GM19463 (cell line): Measurements from ENCODE around the gene OXSR1.

Experiments used
- ATAC-seq: cut with Tn5 transposase; IDR thresholded peaks from one replicate; pipeline ENCODE4 v1.9.1; 2021; ENCODE audit warnings: mild to moderate bottlenecking, moderate library complexity; ENCODE audit not compliant: unreplicated experiment

OXSR1 gene

DNA sequence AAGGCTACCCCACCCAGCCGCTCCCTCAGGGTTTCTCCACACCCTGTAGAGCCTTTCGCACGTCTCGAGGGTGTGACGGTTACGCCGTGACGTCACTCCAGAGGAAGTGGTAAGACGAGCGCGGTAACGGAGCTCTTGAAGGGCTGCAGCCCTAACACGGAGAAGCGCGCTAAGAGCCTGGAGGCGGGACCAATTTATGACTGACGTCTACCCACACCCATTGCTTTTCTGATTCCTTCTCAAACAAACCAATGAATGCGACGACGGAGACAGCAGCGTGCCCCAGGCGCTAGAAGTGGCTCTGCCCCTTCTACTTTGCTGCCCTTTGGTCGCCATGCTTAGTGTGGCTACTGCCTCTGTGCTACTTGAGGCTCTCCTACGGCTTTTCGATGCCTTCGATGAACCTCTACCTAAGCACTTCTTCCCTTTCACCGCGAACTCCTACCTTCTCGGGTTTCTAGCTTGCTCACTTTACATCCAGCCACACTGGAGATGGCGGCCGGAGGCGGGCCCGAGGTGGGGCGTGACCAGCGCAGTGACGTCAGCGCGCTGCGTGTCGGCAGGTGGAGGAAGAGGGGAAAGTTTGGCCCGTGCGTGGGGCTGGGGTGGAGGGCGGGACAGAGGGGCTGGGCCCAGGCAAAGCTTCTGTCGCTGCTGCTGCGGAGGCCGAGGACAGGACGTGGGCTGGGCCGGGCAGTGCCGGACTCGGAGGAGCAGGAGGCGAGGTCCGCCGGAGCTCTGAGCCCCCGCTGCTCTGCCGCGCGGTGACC lies at the start of gene OXSR1:
TSS of gene OXSR1 (plus strand) at position 586 of the 770 bp plus-strand sequence. CDS start 340 bp downstream, outside the sequence.
- ATAC-seq, result peak; percentile 83

DNA sequence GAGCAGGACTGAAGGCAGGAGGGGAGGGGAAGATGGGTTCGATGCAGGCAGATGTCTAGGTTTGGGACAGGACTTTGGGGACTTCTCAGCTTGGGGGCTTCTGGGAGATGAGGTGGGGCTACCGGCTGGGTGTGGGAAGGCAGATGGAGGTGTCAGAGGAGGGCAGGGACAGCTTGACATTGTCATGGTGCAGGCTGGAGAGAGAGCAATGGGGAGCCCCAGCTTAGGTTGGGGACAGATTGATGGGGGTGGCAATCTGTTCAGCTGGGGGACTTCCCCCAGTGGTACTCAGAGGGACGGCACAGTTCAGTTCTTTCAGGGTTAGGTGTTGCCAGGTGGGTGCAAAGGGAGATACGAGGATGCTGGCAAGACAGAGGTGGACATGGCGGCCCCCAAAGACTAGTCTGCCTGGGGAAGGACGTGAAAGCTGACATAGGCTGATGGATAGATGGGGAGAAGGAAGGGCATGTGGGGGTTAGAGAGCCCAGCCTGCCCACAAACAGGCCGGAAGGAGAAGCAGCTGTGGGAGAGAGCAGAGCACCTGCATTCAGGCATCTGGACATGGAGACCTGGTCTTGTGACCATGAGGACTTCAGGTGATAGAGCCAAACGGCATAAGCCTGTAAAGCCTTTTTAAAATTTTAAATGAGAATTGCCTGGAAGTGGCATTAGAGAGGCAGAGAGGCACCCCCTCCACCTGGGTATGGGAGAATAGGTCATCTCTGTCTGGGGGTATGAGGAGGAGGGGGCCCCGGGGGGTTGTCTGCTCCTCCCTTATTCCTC lies 49.5 kb upstream of the OXSR1 start:
- no peak for ATAC-seq

DNA sequence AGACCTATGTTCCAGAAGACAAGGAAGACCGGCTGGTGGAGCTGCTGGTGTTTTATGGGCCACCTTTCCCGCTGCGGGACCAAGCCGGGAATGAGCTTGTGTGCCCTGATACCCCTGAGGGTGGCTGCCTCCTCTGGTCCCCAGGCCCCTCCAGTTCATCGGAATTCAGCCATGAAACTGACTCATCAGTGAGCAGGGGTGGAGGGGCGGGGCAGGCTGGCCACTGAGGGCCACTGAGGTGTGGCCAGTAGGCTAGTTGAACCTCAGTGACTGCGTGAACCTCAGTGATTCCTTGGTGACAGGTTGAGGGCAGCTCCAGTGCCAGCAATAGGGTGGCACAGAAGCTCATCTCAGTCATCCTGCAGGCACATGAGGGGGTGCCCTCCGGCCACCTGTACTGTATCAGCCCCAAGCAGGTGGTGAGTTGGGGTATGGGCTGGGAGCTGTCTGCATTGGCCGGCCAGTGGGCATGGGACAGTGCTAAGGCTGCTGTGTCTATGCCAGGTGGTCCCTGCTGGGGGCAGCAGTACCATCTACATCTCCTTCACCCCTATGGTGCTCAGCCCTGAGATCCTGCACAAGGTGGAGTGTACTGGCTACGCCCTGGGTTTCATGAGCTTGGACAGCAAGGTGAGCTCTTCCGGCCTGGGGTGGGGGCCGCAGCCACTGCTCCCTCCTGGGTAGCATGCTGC lies 48.7 kb upstream of the OXSR1 start:
- no peak for ATAC-seq

DNA sequence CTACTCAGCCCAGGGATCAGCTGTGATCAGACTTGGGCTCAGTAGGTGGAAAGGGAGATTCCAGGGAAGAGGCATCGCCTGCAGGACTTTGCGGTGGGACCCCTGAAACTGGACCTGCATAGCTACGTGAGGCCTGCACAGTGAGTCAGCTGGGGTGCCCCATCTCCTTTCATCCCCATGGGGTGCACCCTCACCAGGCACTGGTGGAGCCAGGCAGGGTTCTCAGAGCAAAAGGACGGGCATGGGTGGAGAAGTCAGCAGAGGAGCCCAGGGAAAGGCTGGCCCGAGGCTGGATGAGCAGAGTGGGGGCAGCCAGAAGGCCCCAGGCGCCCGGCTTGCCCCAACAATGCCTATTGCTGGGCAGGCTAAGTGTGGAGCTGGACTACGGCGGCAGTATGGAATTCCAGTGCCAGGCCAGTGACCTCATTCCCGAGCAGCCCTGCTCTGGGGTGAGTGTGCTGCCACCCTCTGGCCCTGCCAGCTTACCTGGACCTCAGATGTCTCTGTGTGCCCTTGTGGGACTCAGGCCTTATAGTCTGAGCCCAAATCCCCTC lies 48.1 kb upstream of the OXSR1 start:
- ATAC-seq, result no peak

DNA sequence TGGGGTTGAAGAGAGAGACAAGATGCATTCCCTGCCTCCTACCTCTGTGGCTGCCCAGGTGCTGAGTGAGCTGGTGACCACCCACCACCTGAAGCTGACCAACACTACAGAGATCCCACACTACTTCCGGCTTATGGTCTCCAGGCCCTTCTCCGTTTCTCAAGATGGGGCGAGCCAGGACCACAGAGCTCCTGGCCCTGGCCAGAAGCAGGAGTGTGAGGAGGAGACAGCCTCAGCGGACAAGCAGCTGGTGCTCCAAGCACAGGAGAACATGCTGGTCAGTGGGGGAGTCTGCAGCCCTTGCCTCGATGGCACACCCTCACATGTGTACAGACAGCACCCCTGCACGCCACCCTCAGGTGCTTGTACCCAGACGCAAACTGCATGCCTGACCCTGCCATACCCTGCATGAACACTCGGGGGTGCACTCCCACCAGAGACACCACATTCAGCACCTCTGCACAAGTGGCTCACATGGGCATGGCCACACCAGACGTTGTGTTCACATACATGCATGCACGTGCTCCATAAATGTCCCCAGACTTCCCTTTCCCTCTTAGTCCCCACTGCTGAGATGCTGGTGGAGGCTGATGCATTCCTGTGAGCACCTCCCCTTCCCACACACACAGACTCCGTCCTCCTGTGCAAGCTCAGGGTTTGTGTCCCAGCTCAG lies 47.5 kb upstream of the OXSR1 start:
- peak; percentile 84 for ATAC-seq

DNA sequence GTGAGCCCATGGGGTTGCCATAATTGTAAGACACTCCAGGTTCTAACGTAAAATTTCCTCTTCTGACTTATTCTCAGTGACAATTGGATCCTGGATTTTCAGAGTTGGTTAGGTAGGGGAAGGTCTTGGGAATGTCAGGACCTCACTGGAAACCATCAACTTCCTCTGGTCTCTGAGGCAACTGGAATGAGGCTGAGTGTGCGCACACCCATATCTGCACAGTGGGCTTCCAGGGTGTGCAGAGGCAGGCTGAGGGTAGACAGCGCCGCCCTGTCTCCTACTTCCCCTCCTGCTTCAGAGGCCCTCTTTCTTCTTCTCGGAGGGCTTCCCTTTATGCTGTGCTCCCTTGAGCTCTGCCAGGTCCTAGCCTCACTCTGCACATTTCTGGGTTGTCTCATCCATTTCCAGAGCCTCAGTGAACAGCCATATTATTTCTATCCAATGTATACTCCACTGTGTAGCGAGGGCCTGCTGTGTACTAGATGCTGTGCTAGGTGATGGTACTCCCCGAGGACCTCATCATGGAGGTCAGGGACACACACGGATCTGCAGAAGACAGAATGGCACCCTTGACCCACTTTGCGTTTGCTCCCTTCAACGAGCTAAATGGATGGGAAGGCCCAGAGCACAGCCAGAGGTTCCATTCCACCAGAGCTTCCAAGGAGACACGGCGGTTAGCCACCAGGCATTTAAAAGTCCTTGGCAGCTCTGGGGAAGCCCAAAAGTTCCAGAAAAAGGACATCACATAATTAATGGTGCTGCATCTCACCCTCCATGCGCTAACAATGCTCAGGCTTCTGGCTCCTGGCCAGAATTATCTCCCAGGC lies 46.7 kb upstream of the OXSR1 start:
- ATAC-seq, result no peak

GRCh38 chr3:38119248-38119544 lies 46.1 kb upstream of the OXSR1 start:
- ATAC-seq, result no peak

- ATAC-seq, result no peak
Observed at GRCh38 chr3:38119821-38120692, 45.3 kb upstream of the OXSR1 start.

- ATAC-seq, result no peak
Observed at GRCh38 chr3:38120693-38121450, 44.5 kb upstream of the OXSR1 start.

GRCh38 chr3:38121451-38121831 lies 43.9 kb upstream of the OXSR1 start:
- ATAC-seq, result no peak

DNA sequence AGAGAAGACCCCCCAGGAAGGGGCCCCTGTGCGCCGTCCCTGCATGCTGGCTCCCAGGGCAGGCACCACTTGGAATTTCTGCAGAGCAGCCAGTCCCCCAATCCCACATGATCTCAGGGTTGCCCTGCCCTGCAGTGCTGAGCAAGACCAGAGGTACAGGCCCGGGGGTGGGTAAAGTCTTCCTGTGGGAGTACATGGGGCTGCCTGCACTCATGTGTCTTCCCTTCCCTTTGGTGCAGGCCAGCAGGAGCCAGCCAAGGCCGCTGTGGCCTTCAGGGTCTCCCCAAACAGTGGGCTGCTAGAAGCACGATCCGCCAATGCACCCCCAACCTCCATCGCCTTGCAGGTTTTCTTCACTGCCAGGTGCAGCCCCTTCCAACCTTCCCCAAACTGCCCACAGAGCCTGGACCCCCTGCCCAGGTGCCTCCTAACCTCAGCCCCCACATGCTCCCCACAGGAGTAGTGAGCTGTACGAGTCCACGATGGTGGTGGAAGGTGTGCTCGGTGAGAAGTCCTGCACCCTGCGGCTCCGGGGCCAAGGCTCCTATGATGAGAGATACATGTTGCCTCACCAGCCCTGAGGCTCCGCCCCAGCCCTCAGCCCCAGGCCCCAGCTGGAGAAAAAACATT lies 43.4 kb upstream of the OXSR1 start:
- no peak for ATAC-seq

DNA sequence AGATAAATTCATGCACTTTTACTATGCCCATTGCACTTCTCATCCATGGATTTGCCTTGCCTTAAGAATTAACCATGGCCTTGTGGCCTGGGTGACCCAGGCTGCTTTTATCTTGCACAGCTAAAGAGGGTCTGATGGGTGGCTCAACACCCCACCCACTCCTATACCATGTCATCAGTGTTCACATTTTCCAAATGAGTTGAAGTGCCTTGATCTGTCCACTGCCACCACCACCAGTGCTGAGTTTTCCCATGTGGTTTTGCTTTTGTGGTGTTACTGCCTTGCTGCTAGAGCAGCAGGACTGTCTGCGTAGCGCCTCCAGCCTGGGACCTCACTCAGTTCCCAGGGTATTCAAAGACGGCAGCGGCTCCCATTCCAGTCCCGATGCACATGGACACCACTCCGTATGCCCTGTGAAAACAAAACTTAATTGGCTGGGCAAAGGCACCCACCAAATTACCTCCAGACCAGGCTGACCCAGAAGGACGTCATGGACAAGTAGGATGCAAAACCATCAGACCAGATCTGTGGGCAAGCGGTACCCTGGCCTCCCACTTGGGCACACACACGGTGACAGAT lies 42.5 kb upstream of the OXSR1 start:
- ATAC-seq, result no peak

DNA sequence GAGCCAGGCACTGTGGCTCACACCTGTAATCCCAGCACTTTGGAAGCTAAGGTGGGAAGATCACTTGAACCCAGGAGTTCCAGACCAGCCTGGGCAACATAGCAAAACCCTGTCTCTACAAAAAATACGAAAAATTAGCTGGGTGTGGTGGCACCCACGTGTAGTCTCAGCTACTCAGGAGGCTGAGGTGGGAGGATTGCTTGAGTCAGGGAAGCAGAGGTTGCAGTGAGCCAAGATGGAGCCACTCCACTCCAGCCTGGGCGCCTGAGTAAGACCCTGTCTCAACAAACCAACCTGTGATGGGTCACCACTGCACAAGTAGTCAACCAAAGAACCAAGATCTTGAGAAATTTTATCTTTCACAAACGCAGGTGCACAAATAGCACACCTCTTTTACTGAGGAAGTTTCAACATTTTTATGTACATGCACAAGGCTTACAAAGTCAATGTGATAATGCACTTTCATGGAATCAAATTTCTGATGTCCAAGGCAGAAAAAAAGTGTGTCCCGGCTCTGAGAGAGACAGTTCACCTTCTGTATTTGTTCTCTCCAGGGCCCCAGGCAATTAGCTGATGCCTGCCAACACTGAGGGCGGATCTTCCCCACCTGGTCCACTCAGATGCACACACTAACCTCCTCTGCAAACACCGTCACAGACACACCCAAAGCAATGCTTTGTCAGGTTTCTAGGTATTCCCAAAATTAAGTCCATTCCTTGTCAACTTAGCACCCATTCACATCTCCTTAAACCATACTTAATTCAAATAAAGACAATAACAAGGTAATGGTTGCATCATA lies 40.8 kb upstream of the OXSR1 start:
- ATAC-seq, result no peak

GRCh38 chr3:38125305-38126120 lies 39.8 kb upstream of the OXSR1 start:
- no peak for ATAC-seq

DNA sequence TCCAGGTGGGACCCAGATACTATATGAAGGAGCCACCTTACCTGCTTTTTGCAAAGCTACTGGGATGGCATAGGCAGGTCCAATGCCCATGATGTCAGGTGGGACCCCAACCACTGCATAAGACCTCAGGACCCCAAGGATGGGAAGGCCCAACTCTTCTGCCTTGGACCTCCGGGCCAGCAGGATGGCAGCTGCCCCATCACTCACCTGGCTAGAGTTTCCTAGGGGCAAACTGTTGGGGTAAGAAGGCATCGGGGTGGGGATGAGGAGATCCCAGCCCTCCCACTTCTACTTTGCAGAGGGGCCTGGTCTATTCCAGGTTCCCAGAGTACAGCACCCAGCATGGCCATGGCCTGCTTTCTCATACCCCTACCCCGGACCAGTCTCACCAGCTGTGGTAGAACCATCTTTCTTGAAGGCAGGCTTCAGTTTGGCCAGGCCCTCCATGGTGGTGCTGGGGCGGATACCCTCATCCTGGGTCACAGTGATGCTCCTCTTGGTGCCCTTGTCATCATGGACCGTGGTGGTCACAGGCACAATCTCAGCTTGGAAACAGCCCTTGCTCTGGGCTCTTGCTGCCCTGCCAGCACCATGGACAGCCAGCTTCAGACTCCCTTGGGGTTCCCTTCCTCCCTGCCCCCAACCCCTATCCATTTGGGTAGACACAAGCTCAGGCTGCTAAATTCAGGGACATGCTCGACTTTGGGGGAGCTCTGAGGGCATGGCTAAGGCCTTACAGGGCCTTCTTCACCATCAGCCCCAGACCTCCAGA lies 39.0 kb upstream of the OXSR1 start:
- ATAC-seq, result no peak
